GM12801 (cell line): Measurements from ENCODE around the gene EHD1.

Experiments
- CTCF ChIP-seq: IDR thresholded peaks from one replicate; pipeline ENCODE4 v1.5.1; 2011; ENCODE audit warnings: control low read depth; ENCODE audit not compliant: insufficient read length; ENCODE audit errors: extremely low read depth

The EHD1 gene

GRCh38 chr11:64869571-64870175, 8.7 kb downstream of the EHD1 start:
- TF ChIP-seq CTCF = no peak

DNA sequence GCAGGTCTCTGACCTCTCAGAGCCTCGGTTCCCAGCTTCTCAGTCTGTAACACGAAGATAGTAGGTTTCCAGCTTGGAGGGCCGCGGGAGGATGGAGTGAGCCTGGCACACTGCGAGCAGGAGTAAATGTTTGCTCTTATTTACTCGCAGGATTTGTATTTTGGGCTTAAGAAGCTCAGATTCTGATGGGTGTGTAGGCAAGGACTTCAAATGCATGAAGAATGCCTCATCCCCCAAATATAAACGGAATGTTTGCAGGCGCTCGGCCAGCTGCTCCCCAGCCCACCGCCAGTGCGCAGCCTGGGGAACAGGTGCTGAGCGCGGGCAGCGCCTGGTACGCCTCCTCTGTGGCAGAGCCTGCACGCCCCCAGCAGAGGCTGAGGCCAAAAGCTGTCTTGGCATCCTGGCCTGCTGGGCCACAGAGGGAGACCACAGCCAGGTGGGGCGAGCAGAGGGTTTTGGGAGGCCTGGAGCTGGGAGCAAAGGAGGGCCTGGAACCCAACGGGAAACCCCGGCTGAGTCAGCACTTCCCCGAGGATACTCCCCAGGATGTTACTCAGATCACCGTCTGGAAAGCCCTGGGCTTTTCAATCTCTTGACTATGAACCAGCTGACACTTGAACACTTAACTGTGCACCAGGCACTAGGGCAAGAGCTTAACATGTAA, 9.4 kb downstream of the EHD1 start:
- no peak for TF ChIP-seq CTCF

- no peak for TF ChIP-seq CTCF
Measured at GRCh38 chr11:64867748-64868462, 10.5 kb downstream of the EHD1 start.

DNA sequence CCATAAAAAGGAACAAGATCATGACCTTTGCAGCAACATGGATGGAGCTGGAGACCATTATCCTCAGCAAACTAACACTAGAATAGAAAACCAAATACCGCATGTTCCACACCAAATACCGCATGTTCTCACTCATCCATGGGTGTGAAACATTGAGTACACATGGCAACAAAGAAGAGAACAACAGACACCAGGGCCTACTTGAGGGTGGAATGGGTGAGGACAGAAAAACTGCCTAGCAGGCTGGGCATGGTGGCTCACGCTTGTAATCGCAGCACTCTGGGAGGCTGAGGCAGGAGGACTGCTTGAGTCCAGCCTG, 12.3 kb downstream of the EHD1 start:
- no peak for TF ChIP-seq CTCF

GRCh38 chr11:64865286-64866172, 12.9 kb downstream of the EHD1 start:
- TF ChIP-seq CTCF = no peak

DNA sequence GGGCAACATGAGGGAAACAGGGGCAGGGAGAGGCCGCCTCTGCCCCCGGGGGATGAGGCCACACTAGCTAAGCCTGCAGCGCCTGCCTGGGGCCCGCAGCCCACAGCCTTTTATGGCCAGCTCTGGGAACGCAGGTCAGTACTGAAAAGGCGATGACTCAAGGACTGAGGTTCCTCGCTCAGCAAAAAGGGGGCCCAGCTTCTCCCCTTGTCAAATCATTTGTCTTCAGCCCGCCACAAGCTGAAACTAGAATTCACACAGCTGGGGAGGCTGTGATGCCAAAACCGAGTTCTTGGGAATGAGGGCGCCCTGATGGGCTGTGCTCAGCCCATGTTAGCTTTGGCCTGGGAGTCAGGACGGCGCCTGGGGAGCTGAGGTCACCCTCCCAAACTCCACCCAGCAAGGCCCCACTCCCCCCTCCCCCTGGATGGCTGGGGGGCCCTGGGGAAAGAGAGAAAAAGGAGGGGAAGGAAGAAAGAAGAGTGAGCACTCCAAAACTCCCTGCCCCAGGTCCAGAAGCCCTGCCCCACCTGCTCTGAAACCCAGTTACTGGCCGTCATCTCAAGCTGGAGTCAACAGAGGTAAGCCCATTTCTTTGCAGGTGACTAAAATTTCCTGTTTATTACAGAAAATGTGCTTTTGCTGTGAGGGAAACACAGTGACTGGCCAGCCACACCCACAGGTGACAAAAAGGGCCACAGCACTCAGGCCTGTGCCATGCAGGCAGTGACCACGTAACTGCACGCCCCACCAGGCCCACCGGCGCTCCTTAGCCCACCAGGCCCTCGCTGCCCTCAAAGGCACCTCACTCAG, 13.7 kb downstream of the EHD1 start:
- TF ChIP-seq CTCF = no peak

- no peak for TF ChIP-seq CTCF
Measured at GRCh38 chr11:64864135-64864472, 14.3 kb downstream of the EHD1 start.
